ENCODE measurements around the gene TMEM132E.

TMEM132E gene

GRCh38 chr17:34601416-34601815 is 22.0 kb downstream of the TMEM132E start:
- DNase-seq (ENCODE audit: low read depth, low spot score), result no peak

- DNase-seq (ENCODE audit: low read depth, low spot score), result no peak
Observed at GRCh38 chr17:34603974-34604373, 24.6 kb downstream of the TMEM132E start.

GRCh38 chr17:34606763-34607162 is 27.4 kb downstream of the TMEM132E start:
- DNase-seq (ENCODE audit: low read depth, low spot score), result no peak

- no peak for DNase-seq (ENCODE audit: low read depth, low spot score)
Observed at GRCh38 chr17:34607917-34608316, 28.5 kb downstream of the TMEM132E start.

- no peak for DNase-seq (ENCODE audit: low read depth, low spot score)
Observed at GRCh38 chr17:34609210-34609609, 29.8 kb downstream of the TMEM132E start.

- DNase-seq (ENCODE audit: low read depth, low spot score), result no peak
Observed at GRCh38 chr17:34610039-34610438, 30.7 kb downstream of the TMEM132E start.

GRCh38 chr17:34610506-34610905 is 31.1 kb downstream of the TMEM132E start:
- DNase-seq (ENCODE audit: low read depth, low spot score), result no peak

- no peak for DNase-seq (ENCODE audit: low read depth, low spot score)
Observed at GRCh38 chr17:34613064-34614019, 34.0 kb downstream of the TMEM132E start.

GRCh38 chr17:34614698-34615097 is 35.3 kb downstream of the TMEM132E start:
- DNase-seq (ENCODE audit: low read depth, low spot score), result no peak

- DNase-seq (ENCODE audit: low read depth, low spot score), result no peak
Observed at GRCh38 chr17:34615326-34615725, 35.9 kb downstream of the TMEM132E start.

GRCh38 chr17:34616148-34616547 is 36.8 kb downstream of the TMEM132E start:
- DNase-seq (ENCODE audit: low read depth, low spot score), result no peak

GRCh38 chr17:34617398-34617797 is 38.0 kb downstream of the TMEM132E start:
- no peak for DNase-seq (ENCODE audit: low read depth, low spot score)

- no peak for DNase-seq (ENCODE audit: low read depth, low spot score)
Observed at GRCh38 chr17:34619687-34620217, 40.4 kb downstream of the TMEM132E start.

GRCh38 chr17:34620458-34620857 is 41.1 kb downstream of the TMEM132E start:
- no peak for DNase-seq (ENCODE audit: low read depth, low spot score)

- no peak for DNase-seq (ENCODE audit: low read depth, low spot score)
Observed at GRCh38 chr17:34622862-34623623, 43.7 kb downstream of the TMEM132E start.

- DNase-seq (ENCODE audit: low read depth, low spot score), result no peak
Observed at GRCh38 chr17:34623856-34624766, 44.7 kb downstream of the TMEM132E start.

GRCh38 chr17:34624767-34625383 is 45.5 kb downstream of the TMEM132E start:
- no peak for DNase-seq (ENCODE audit: low read depth, low spot score)

- no peak for DNase-seq (ENCODE audit: low read depth, low spot score)
Observed at GRCh38 chr17:34626121-34626681, 46.8 kb downstream of the TMEM132E start.

GRCh38 chr17:34628879-34629278 is 49.5 kb downstream of the TMEM132E start:
- DNase-seq (ENCODE audit: low read depth, low spot score), result no peak

- no peak for DNase-seq (ENCODE audit: low read depth, low spot score)
Observed at GRCh38 chr17:34633351-34633750, 54.0 kb downstream of the TMEM132E start.

- no peak for DNase-seq (ENCODE audit: low read depth, low spot score)
Observed at GRCh38 chr17:34633760-34634159, 54.4 kb downstream of the TMEM132E start.

Data from activated CD4-positive, CD25-positive, alpha-beta regulatory T cell treated with anti-CD3 and anti-CD28 coated beads, Interleukin-2, amount 50 U/mL, for 16 hours (primary cell).